ENCODE measurements around the gene OCA2.

DNA sequence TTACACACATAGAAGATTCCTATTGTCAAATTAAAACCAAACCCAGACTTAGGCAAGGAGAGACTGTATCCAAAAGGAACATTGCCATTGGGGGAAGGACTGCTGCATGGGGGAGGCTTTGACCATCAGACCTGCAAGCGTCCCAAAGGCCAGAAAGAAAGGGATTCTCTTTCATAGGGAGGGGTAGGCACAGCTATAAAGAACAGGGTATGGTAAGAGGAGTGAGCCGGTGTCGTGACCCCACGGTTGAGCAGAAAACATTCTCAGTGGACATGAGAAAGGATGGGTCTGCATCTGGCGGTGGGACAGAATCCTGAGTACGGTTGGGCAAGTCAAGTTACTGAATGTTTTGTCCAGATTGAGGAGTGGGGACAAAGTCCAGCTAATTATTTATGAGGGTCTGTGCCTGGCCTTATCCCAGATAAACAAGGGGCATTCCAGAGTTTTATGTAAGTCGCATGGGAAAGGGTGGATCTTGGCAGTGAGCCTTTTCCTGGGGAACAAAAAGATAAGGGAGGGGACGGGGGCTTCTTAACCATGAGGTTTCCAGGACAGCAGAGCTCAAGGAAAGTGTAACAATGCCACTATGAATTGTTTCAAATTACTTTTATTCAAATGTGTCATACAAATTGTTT is 357.8 kb downstream of the OCA2 start:
- TF ChIP-seq POLR2AphosphoS5 (IDR thresholded peaks at IDR 0.05; ENCODE audit: insufficient read depth in 1 of 2, low read depth in 1 of 2) (no peak), POLR2A (IDR thresholded peaks at IDR 0.05) (no peak)

Data from vagina (tissue), 2 donors.